ENCODE data around the gene ACOX3. TPM values are rescaled to one million over a fixed set of nuclear protein-coding genes. Genes with fewer than 3 reads are reported as not detected.
A peak's percentile ranks its signal among the peaks of the same experiment; 100 is the strongest.

ACOX3 gene
- total and polyA plus RNA-seq, 2 of the 8 experiments (the other 6 are each of a cell fraction or from before 2014, with no cell fraction given): 2.5 to 9.9 TPM

- Histone ChIP-seq H3K9me3 (ENCODE audit: insufficient read depth in 2 of 2, low read depth in 1 of 2, low read length in 1 of 2) (no peaks in the 10 kb centered on the region; a peak in 1 of 4 replicates), H4K20me1 (replicated peaks in 1 of 2; ENCODE audit: control insufficient read depth in 1 of 2, insufficient read depth in 2 of 2, low read length in 2 of 2) (no peaks in the 10 kb centered on the region), H3K79me2 (ENCODE audit: control insufficient read depth in 1 of 2, insufficient read depth in 2 of 2, low read length in 2 of 2) (no peaks in the 10 kb centered on the region), H3K4me1 (replicated peaks in 1 of 4; ENCODE audit: control insufficient read depth in 3 of 4, insufficient read depth in 4 of 4, low read length in 3 of 4) (peaks cover 0 to 4% (median 3%) of the 10 kb centered on the region in 4 experiments; a peak in 6 of 7 replicates), H2BK5ac (ENCODE audit: low read depth, low read length) (no peak overlapping the region), H3K27me3 (replicated peaks in 1 of 4; ENCODE audit: control insufficient read depth in 3 of 4, extremely low read depth in 1 of 4, insufficient read depth in 3 of 4, low read length in 3 of 4) (no peaks in the 10 kb centered on the region), H2BK12ac (ENCODE audit: low read depth, low read length) (0 out of 2 replicates have a peak overlapping the region, but pooled peaks have one; percentile 27), H3K9ac (replicated peaks in 1 of 4; ENCODE audit: extremely low read depth in 1 of 4, low read depth in 3 of 4, low read length in 3 of 4) (no peak overlapping the region), H3K4me2 (ENCODE audit: insufficient read depth in 1 of 2, low read depth in 2 of 2, low read length in 2 of 2) (no peak overlapping the region), H3K18ac (ENCODE audit: extremely low read depth, low read length) (no peak overlapping the region; the same call in 1 of the 2 replicates), H2AFZ (ENCODE audit: low read length) (no peak overlapping the region), H3K23ac (ENCODE audit: insufficient read length) (no peak overlapping the region), H4K91ac (replicated peaks; ENCODE audit: insufficient read length, low read length) (no peak overlapping the region), H4K8ac (ENCODE audit: extremely low read depth, insufficient read depth, low read length) (no peak overlapping the region), H3K79me1 (ENCODE audit: low read depth, low read length) (no peaks in the 10 kb centered on the region), H3K4me3 (ENCODE audit: extremely low read depth in 1 of 4, insufficient read depth in 2 of 4, low read depth in 3 of 4, low read length in 4 of 4) (no peak overlapping the region), H3K56ac (replicated peaks; ENCODE audit: insufficient read length, low read depth, low read length) (no peak overlapping the region), H2AK5ac (ENCODE audit: low read depth, low read length) (no peak overlapping the region), H4K5ac (ENCODE audit: insufficient read length, low read depth, low read length) (no peak overlapping the region), H3K14ac (ENCODE audit: insufficient read length) (no peak overlapping the region), H3K23me2 (ENCODE audit: low read depth, low read length) (no peaks in the 10 kb centered on the region), H3K4ac (replicated peaks; ENCODE audit: insufficient read length, low read depth, low read length) (no peak overlapping the region), H2BK20ac (ENCODE audit: low read length) (no peak overlapping the region), H2BK15ac (ENCODE audit: low read length) (no peak overlapping the region), H2BK120ac (replicated peaks; ENCODE audit: low read depth, low read length) (no peak overlapping the region), H3K36me3 (ENCODE audit: control insufficient read depth in 2 of 4, insufficient read depth in 4 of 4, low read length in 3 of 4) (peaks cover 0 to 3% (median 0%) of the 10 kb centered on the region in 4 experiments; a peak in 1 of 8 replicates), H3K27ac (ENCODE audit: low read depth, low read length) (no peak overlapping the region)
- DNase-seq (ENCODE audit: low read depth in 1 of 2, low spot score in 2 of 2): no peak
- no peak for FAIRE-seq
- CTCF ChIA-PET (ENCODE audit: partially characterized antibody): interaction anchor here (0.6 to 10.4 kb wide), 39 partner anchors 9 to 367 kb away, joined by 3 to 94 read pairs (median 5); no protein-coding TSS in a partner anchor
- POLR2A ChIA-PET (ENCODE audit: partially characterized antibody): interaction anchor here (0.6 to 0.8 kb wide), 2 partner anchors 9 to 23 kb away, joined by 3 read pairs; no protein-coding TSS in a partner anchor
- TF ChIP-seq SP4 (IDR thresholded peaks at IDR 0.05; ENCODE audit: low read length) (no peak), CEBPB (IDR thresholded peaks at IDR 0.05; ENCODE audit: low read depth, low read length) (no peak), USF2 (IDR thresholded peaks at IDR 0.05; ENCODE audit: low read length) (no peak), CBX8 (IDR thresholded peaks at IDR 0.05; ENCODE audit: borderline replicate concordance, low read depth, low read length) (no peak), FOSL1 (IDR thresholded peaks at IDR 0.05; ENCODE audit: insufficient read depth, low read depth, low read length) (no peak), RNF2 (IDR thresholded peaks at IDR 0.05; ENCODE audit: borderline replicate concordance, low read depth, low read length, missing control alignments, poor library complexity, severe bottlenecking) (no peak)
- WGBS, 2 experiments (ENCODE audit: extremely low coverage in 1 of 2, insufficient coverage in 1 of 2, insufficient read length in 1 of 2, insufficient replicate concordance in 2 of 2, low coverage in 1 of 2, low lambda C conversion rate in 2 of 2, missing lambda C conversion rate in 1 of 2): 80% methylated on average over 10 of the region's 11 CpGs; no CpG with 5 or more reads in 1 of the 2 experiments
Measured at GRCh38 chr4:8402181-8402597, 38.3 kb downstream of the ACOX3 start.
